WTC11 (cell line): Measurements from ENCODE around the gene DTX1. TPM values are rescaled to one million over a fixed set of nuclear protein-coding genes. Genes with fewer than 3 reads are reported as not detected.

Experiments used
- ATF1 ChIP-seq: sonication (generic); formaldehyde crosslinking; IDR thresholded peaks from 2 replicates; pipeline ENCODE4 v1.8.1; 2023; ENCODE audit warnings: mild to moderate bottlenecking, moderate library complexity, missing genetic modification reagents
- ELF4 ChIP-seq: sonication (generic); formaldehyde crosslinking; IDR thresholded peaks from 2 replicates; pipeline ENCODE4 v1.8.1; 2022; ENCODE audit warnings: low read depth, mild to moderate bottlenecking, moderate library complexity, missing genetic modification reagents
- EMX1 ChIP-seq: fragments of 250-450 bp; sonication (Bioruptor Pico); IDR thresholded peaks from 2 replicates; pipeline ENCODE4 v1.8.0; 2021; ENCODE audit warnings: mild to moderate bottlenecking
- ETV6 ChIP-seq: sonication (generic); formaldehyde crosslinking; IDR thresholded peaks from 2 replicates; pipeline ENCODE4 v1.8.1; 2022; ENCODE audit warnings: mild to moderate bottlenecking, missing genetic modification reagents
- FOXP1 ChIP-seq: sonication (generic); formaldehyde crosslinking; IDR thresholded peaks from 2 replicates; pipeline ENCODE4 v1.8.0; 2022; ENCODE audit warnings: missing genetic modification reagents, mild to moderate bottlenecking, moderate library complexity, borderline replicate concordance
- IRF2 ChIP-seq: sonication (generic); formaldehyde crosslinking; IDR thresholded peaks from 2 replicates; pipeline ENCODE4 v1.8.0; 2022; ENCODE audit warnings: low read depth, missing genetic modification reagents, borderline replicate concordance
- KAT7 ChIP-seq: sonication (generic); formaldehyde crosslinking; IDR thresholded peaks from 2 replicates; pipeline ENCODE4 v1.8.1; 2023; ENCODE audit warnings: missing genetic modification reagents, mild to moderate bottlenecking, borderline replicate concordance
- MAX ChIP-seq: sonication (generic); formaldehyde crosslinking; IDR thresholded peaks from 2 replicates; pipeline ENCODE4 v1.8.0; 2022; ENCODE audit warnings: mild to moderate bottlenecking, missing genetic modification reagents
- MXD4 ChIP-seq: fragments of 250-450 bp; sonication (Bioruptor Pico); IDR thresholded peaks from 2 replicates; pipeline ENCODE4 v1.8.0; 2021; ENCODE audit warnings: mild to moderate bottlenecking, moderate library complexity, borderline replicate concordance
- MYBL2 ChIP-seq: sonication (generic); formaldehyde crosslinking; IDR thresholded peaks from 2 replicates; pipeline ENCODE4 v1.8.1; 2023; ENCODE audit warnings: mild to moderate bottlenecking, moderate library complexity, missing genetic modification reagents
- NFYB ChIP-seq: sonication (generic); formaldehyde crosslinking; conservative IDR thresholded peaks from 2 replicates; pipeline ENCODE4 v1.8.0; 2022; ENCODE audit warnings: low read depth, missing genetic modification reagents
- NR3C1 ChIP-seq: sonication (generic); formaldehyde crosslinking; conservative IDR thresholded peaks from 2 replicates; pipeline ENCODE4 v1.8.1; 2023; ENCODE audit warnings: low read depth, mild to moderate bottlenecking, missing genetic modification reagents
- RELA ChIP-seq: sonication (generic); formaldehyde crosslinking; IDR thresholded peaks from 2 replicates; pipeline ENCODE4 v1.8.1; 2022; ENCODE audit warnings: missing genetic modification reagents, mild to moderate bottlenecking, borderline replicate concordance
- RORB ChIP-seq: fragments of 250-450 bp; sonication (Bioruptor Pico); IDR thresholded peaks from 2 replicates; pipeline ENCODE4 v1.9.0; 2021; ENCODE audit warnings: mild to moderate bottlenecking
- ZNF317 ChIP-seq: sonication (generic); formaldehyde crosslinking; IDR thresholded peaks from 2 replicates; pipeline ENCODE4 v1.8.1; 2023; ENCODE audit warnings: low read depth, mild to moderate bottlenecking, moderate library complexity, missing genetic modification reagents, borderline replicate concordance
- ZNF396 ChIP-seq: fragments of 250-450 bp; sonication (Bioruptor Pico); IDR thresholded peaks from 2 replicates; pipeline ENCODE4 v1.8.0; 2021; ENCODE audit warnings: mild to moderate bottlenecking, moderate library complexity, borderline replicate concordance
- ZNF423 ChIP-seq: fragments of 250-450 bp; sonication (Bioruptor Pico); IDR thresholded peaks from 2 replicates; pipeline ENCODE4 v2.1.2; 2022; ENCODE audit warnings: mild to moderate bottlenecking, moderate library complexity
- ZNF512 ChIP-seq: sonication (generic); formaldehyde crosslinking; IDR thresholded peaks from 2 replicates; pipeline ENCODE4 v1.8.1; 2022; ENCODE audit warnings: missing genetic modification reagents, borderline replicate concordance
- ZNF532 ChIP-seq: fragments of 250-450 bp; sonication (Bioruptor Pico); IDR thresholded peaks from 2 replicates; pipeline ENCODE4 v1.9.0; 2021; ENCODE audit warnings: mild to moderate bottlenecking, borderline replicate concordance
- ZNF671 ChIP-seq: fragments of 250-450 bp; sonication (Bioruptor Pico); IDR thresholded peaks from 2 replicates; pipeline ENCODE4 v1.8.0; 2021; ENCODE audit warnings: mild to moderate bottlenecking
- total RNA-seq: library from RNA; stranded (reverse); gene quantifications from 3 replicates; pipeline ENCODE4 v1.2.3, GENCODE V29; 2021
- TF ChIP-seq, protein P1 (sequence below): sonication (generic); formaldehyde crosslinking; IDR thresholded peaks from 2 replicates; pipeline ENCODE4 v1.8.0; 2023; ENCODE audit warnings: missing genetic modification reagents
- TF ChIP-seq, protein P2 (sequence below): sonication (generic); formaldehyde crosslinking; IDR thresholded peaks from 2 replicates; pipeline ENCODE4 v1.8.1; 2023; ENCODE audit warnings: mild to moderate bottlenecking, missing genetic modification reagents, moderate library complexity
- TF ChIP-seq, protein P3 (sequence below): fragments of 250-450 bp; sonication (Bioruptor Pico); IDR thresholded peaks from 2 replicates; pipeline ENCODE4 v1.9.0; 2021; ENCODE audit warnings: mild to moderate bottlenecking
- TF ChIP-seq, protein P4 (sequence below): fragments of 200-600 bp; IDR thresholded peaks from 2 replicates; pipeline ENCODE4 v1.8.0; 2022; ENCODE audit warnings: antibody characterized with exemption
- TF ChIP-seq, protein P5 (sequence below): fragments of 250-450 bp; sonication (Bioruptor Pico); IDR thresholded peaks from 2 replicates; pipeline ENCODE4 v2.1.2; 2022; ENCODE audit warnings: mild to moderate bottlenecking, moderate library complexity

The DTX1 gene
- total RNA-seq, 1 experiment from 2014 or later: 6.2 TPM

GRCh38 chr12:113103756-113104450 lies 47.4 kb downstream of the DTX1 start (continued):
- TF ChIP-seq RELA: peak; percentile 63; the same call in 1 of the 2 replicates
- TF ChIP-seq ATF1: no peak
- 0 out of 2 replicates have a peak, but pooled peaks have one; percentile 34 for TF ChIP-seq MYBL2 (CRISPR knock-in tag)
- TF ChIP-seq RORB (CRISPR knock-in tag): no peak
- TF ChIP-seq ZNF396 (CRISPR knock-in tag): no peak
- 0 out of 2 replicates have a peak, but pooled peaks have one; percentile 17 for TF ChIP-seq NFYB (CRISPR knock-in tag)
- TF ChIP-seq ZNF423 (CRISPR knock-in tag): no peak
- TF ChIP-seq, protein P1, sequence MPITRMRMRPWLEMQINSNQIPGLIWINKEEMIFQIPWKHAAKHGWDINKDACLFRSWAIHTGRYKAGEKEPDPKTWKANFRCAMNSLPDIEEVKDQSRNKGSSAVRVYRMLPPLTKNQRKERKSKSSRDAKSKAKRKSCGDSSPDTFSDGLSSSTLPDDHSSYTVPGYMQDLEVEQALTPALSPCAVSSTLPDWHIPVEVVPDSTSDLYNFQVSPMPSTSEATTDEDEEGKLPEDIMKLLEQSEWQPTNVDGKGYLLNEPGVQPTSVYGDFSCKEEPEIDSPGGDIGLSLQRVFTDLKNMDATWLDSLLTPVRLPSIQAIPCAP: no peak
- no peak for TF ChIP-seq ZNF317
- TF ChIP-seq, protein P2, sequence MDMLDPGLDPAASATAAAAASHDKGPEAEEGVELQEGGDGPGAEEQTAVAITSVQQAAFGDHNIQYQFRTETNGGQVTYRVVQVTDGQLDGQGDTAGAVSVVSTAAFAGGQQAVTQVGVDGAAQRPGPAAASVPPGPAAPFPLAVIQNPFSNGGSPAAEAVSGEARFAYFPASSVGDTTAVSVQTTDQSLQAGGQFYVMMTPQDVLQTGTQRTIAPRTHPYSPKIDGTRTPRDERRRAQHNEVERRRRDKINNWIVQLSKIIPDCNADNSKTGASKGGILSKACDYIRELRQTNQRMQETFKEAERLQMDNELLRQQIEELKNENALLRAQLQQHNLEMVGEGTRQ (CRISPR knock-in tag): peak; percentile 98
- TF ChIP-seq, protein P3, sequence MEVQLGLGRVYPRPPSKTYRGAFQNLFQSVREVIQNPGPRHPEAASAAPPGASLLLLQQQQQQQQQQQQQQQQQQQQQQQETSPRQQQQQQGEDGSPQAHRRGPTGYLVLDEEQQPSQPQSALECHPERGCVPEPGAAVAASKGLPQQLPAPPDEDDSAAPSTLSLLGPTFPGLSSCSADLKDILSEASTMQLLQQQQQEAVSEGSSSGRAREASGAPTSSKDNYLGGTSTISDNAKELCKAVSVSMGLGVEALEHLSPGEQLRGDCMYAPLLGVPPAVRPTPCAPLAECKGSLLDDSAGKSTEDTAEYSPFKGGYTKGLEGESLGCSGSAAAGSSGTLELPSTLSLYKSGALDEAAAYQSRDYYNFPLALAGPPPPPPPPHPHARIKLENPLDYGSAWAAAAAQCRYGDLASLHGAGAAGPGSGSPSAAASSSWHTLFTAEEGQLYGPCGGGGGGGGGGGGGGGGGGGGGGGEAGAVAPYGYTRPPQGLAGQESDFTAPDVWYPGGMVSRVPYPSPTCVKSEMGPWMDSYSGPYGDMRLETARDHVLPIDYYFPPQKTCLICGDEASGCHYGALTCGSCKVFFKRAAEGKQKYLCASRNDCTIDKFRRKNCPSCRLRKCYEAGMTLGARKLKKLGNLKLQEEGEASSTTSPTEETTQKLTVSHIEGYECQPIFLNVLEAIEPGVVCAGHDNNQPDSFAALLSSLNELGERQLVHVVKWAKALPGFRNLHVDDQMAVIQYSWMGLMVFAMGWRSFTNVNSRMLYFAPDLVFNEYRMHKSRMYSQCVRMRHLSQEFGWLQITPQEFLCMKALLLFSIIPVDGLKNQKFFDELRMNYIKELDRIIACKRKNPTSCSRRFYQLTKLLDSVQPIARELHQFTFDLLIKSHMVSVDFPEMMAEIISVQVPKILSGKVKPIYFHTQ (CRISPR knock-in tag): no peak
- no peak for TF ChIP-seq EMX1 (CRISPR knock-in tag)
- TF ChIP-seq ZNF512: no peak
- TF ChIP-seq MAX: peak; percentile 87
- no peak for TF ChIP-seq IRF2 (CRISPR knock-in tag)
- TF ChIP-seq ZNF532 (CRISPR knock-in tag): no peak
- no peak for TF ChIP-seq NR3C1 (CRISPR knock-in tag)
- TF ChIP-seq FOXP1: peak; percentile 92
- no peak for TF ChIP-seq MXD4 (CRISPR knock-in tag)
- TF ChIP-seq KAT7 (CRISPR knock-in tag): peak; percentile 59; the same call in 1 of the 2 replicates
- TF ChIP-seq, protein P4, sequence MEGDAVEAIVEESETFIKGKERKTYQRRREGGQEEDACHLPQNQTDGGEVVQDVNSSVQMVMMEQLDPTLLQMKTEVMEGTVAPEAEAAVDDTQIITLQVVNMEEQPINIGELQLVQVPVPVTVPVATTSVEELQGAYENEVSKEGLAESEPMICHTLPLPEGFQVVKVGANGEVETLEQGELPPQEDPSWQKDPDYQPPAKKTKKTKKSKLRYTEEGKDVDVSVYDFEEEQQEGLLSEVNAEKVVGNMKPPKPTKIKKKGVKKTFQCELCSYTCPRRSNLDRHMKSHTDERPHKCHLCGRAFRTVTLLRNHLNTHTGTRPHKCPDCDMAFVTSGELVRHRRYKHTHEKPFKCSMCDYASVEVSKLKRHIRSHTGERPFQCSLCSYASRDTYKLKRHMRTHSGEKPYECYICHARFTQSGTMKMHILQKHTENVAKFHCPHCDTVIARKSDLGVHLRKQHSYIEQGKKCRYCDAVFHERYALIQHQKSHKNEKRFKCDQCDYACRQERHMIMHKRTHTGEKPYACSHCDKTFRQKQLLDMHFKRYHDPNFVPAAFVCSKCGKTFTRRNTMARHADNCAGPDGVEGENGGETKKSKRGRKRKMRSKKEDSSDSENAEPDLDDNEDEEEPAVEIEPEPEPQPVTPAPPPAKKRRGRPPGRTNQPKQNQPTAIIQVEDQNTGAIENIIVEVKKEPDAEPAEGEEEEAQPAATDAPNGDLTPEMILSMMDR: no peak
- TF ChIP-seq ELF4 (CRISPR knock-in tag): no peak
- TF ChIP-seq ZNF671 (CRISPR knock-in tag): no peak
- TF ChIP-seq, protein P5, sequence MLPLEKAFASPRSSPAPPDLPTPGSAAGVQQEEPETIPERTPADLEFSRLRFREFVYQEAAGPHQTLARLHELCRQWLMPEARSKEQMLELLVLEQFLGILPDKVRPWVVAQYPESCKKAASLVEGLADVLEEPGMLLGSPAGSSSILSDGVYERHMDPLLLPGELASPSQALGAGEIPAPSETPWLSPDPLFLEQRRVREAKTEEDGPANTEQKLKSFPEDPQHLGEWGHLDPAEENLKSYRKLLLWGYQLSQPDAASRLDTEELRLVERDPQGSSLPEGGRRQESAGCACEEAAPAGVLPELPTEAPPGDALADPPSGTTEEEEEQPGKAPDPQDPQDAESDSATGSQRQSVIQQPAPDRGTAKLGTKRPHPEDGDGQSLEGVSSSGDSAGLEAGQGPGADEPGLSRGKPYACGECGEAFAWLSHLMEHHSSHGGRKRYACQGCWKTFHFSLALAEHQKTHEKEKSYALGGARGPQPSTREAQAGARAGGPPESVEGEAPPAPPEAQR (CRISPR knock-in tag): no peak
- no peak; the same call in 1 of the 2 replicates for TF ChIP-seq ETV6 (CRISPR knock-in tag)
